Immature natural killer cell (primary cell): ENCODE measurements around the gene PLAAT4. TPM values are rescaled to one million over a fixed set of nuclear protein-coding genes. Genes with fewer than 3 reads are reported as not detected.

Experiments used
- polyA plus RNA-seq, 3 donors: library from polyadenylated mRNA; unstranded; fragments of 300-500 nt; fragmentation: Illumina TruSeq; gene quantifications; one replicate each; pipeline ENCODE4 v1.2.3, GENCODE V29; 2021

PLAAT4 gene
- polyA plus RNA-seq, 3 donors from 2014 or later: 886 to 933 (median 906) TPM

Other genes with a start within 250 kb of the PLAAT4 start
- gene SLC22A9, start 167.0 kb upstream of the PLAAT4 start, polyA plus RNA-seq: not detected
- gene PLAAT5, start 45.6 kb upstream of the PLAAT4 start, polyA plus RNA-seq: 1 to 10 TPM in 2 of 3 donors, under 1 TPM in 1; 0.63 to 3.8 (median 1.5) TPM
- gene LGALS12, start 30.7 kb upstream of the PLAAT4 start, polyA plus RNA-seq: 1 to 10 TPM in 1 of 3 donors, not detected in 2; 1.7 TPM
- gene PLAAT2, start 26.6 kb downstream of the PLAAT4 start, polyA plus RNA-seq: 1 to 10 TPM in 2 of 3 donors, not detected in 1; 2.8 to 3.0 TPM
- 10 to 100 TPM; 63.6 to 85.2 (median 84.6) TPM for gene PLAAT3, start 77.6 kb downstream of the PLAAT4 start, polyA plus RNA-seq
- gene ATL3, start 134.6 kb downstream of the PLAAT4 start, polyA plus RNA-seq: 10 to 100 TPM; 28.0 to 33.7 (median 29.8) TPM
- gene RTN3, start 144.7 kb downstream of the PLAAT4 start, polyA plus RNA-seq: 10 to 100 TPM; 47.8 to 87.9 (median 62.6) TPM
- under 1 TPM in 2 of 3 donors, not detected in 1; 0.11 to 0.12 TPM for gene ZFTA, start 232.0 kb downstream of the PLAAT4 start, polyA plus RNA-seq